Spleen (tissue), 7 donors: ENCODE data around the gene ATP8A2.

ENCODE experiments used
- CTCF ChIP-seq, 11 experiments: fragments of 200-600 bp in 7 of 11; fragments of 450-650 bp in 4 of 11; sonication (generic) in 4 of 11; IDR thresholded peaks in 8 of 11; conservative IDR thresholded peaks in 3 of 11; 1 replicate in 7 of 11; 2 replicates in 4 of 11; pipeline versions ENCODE4 v1.4.0 to v1.8.0; 2016 to 2021; ENCODE audit warnings: antibody characterized with exemption in 11 of 11, inconsistent platforms in 4 of 11, mild to moderate bottlenecking in 1 of 11
- POLR2A ChIP-seq, 3 donors: fragments of 450-650 bp; IDR thresholded peaks; one replicate each; pipeline ENCODE4 v1.5.1; 2017; ENCODE audit warnings: antibody characterized with exemption in 3 of 3, mild to moderate bottlenecking in 1 of 3
- POLR2AphosphoS5 ChIP-seq, 3 donors: sonication (generic); formaldehyde crosslinking; IDR thresholded peaks; one replicate each; pipeline ENCODE4 v1.5.1; 2017; ENCODE audit warnings: antibody characterized with exemption in 3 of 3
- donor health status: DM: no; HTN: no; CAD: no; lungs with moderate emphysema.
- donor health status: DM: no; HTN: no; CAD: no.
- donor health status: DM: no; HTN: no; CAD: no.

GRCh38 chr13:25528266-25528665 lies 156.5 kb downstream of the ATP8A2 start:
- TF ChIP-seq CTCF (IDR thresholded peaks at IDR 0.05 in 8 of 11, conservative IDR thresholded peaks at IDR 0.05 in 3 of 11) (no peak), POLR2A (IDR thresholded peaks at IDR 0.05) (no peak), POLR2AphosphoS5 (IDR thresholded peaks at IDR 0.05) (no peak)
